HFFc6 (cell line): ENCODE data around the gene ABCC5. TPM values are rescaled to one million over a fixed set of nuclear protein-coding genes. Genes with fewer than 3 reads are reported as not detected.

ENCODE experiments used
- DNase-seq: peaks from one replicate; pipeline ENCODE4 v3.0.0-alpha.2; 2018
- H3K27ac Mint-ChIP-seq: 2 replicates; pipeline ENCODE4 v1.8.0; 2020; ENCODE audit warnings: mild to moderate bottlenecking, mixed read lengths
- H3K27me3 Mint-ChIP-seq: 2 replicates; pipeline ENCODE4 v1.8.0; 2021; ENCODE audit warnings: mild to moderate bottlenecking, moderate library complexity, mixed read lengths; ENCODE audit not compliant: insufficient read depth
- H3K36me3 Mint-ChIP-seq: 2 replicates; pipeline ENCODE4 v1.8.0; 2021; ENCODE audit warnings: low read depth, mixed read lengths
- H3K4me1 Mint-ChIP-seq: 2 replicates; pipeline ENCODE4 v1.8.0; 2020; ENCODE audit warnings: low read depth, mixed read lengths
- H3K4me3 Mint-ChIP-seq: 2 replicates; pipeline ENCODE4 v1.8.0; 2020; ENCODE audit warnings: mild to moderate bottlenecking, moderate library complexity, mixed read lengths
- H3K9me3 Mint-ChIP-seq: 2 replicates; pipeline ENCODE4 v1.8.0; 2020; ENCODE audit warnings: mild to moderate bottlenecking, mixed read lengths
- CTCF ChIP-seq: fragments of 200-600 bp; sonication (generic); IDR thresholded peaks from 2 replicates; pipeline ENCODE4 v1.5.0; 2021; ENCODE audit warnings: antibody characterized with exemption, mild to moderate bottlenecking
- total RNA-seq, 6 experiments: library from RNA; stranded (reverse); fragmentation: NEBNext Ultra II Directional; extraction: Animal tissue kit (Norgen Biotek cat#: 25700); gene quantifications; 2 replicates in 1 of 6; 3 replicates in 5 of 6; pipeline ENCODE4 v1.2.3, GENCODE V29; 2021

Gene ABCC5
- total RNA-seq, 6 experiments from 2014 or later, result 16.6 to 19.6 (median 17.4) TPM

DNA sequence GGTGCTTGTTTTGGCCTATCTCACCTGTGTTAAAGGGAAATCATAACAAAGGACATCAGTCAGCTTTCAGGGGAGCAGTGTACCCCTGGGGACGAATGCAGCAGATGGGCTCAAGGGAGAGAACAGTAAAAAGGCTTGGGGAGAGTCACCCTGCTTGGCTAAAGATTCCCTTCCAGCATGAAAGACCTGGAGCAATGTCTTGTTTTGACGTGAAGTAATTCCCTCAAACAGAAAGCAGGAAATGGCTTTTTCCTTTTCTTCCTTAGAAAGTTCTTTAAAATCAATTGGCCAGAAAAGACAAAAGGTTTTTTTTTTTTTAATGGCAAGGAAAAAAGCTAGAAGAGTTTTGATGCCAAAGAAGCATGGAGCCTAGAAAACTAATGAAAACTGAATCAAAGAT lies 76.5 kb downstream of the ABCC5 start:
- no peak for DNase-seq
- no peaks in the 10 kb centered on the region; the same call in 1 of the 2 replicates for H3K27me3 Mint-ChIP-seq
- H3K4me1 Mint-ChIP-seq, result peaks cover 7% of the 10 kb centered on the region
- no peak for TF ChIP-seq CTCF
- H3K36me3 Mint-ChIP-seq, result peaks cover 44% of the 10 kb centered on the region
- H3K27ac Mint-ChIP-seq, result no peak overlapping the region
- H3K4me3 Mint-ChIP-seq, result no peak overlapping the region
- H3K9me3 Mint-ChIP-seq, result no peaks in the 10 kb centered on the region

DNA sequence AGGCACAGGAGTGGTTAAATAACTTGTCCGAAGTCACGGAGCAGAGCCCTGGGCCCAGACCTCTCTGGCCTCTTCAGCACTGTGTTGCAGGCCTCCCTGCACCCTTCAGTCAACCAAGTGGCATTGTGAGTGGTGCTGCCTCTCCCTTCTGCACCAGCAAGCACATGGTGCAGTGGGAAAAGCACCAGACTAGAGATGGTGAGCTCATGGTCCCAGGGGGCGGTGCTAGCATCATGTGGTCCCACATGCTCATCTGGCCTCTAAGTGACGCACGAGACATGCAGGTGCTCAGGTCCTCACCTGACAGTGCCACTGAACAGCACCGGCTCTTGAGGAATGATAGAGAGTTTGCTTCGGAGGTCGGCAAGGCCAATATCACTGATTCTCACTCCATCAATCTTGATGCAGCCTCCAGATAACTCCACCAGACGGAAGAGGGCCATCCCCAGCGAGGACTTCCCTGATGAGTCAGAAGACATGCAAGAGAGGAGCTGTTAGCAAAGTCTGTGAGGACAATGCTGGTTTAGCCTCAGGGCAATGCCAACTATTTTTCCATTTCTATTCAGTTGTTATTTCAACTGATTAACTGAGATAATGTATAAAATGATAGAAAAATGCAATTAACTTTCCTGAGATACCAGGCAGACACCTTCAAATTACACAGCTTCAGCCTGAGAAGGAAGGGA lies 79.9 kb downstream of the ABCC5 start:
- Mint-ChIP-seq H3K36me3 (peaks cover 33% of the 10 kb centered on the region), H3K27ac (no peak overlapping the region), H3K4me1 (peaks cover 7% of the 10 kb centered on the region), H3K27me3 (no peaks in the 10 kb centered on the region; the same call in 1 of the 2 replicates), H3K9me3 (no peaks in the 10 kb centered on the region), H3K4me3 (no peak overlapping the region)
- TF ChIP-seq CTCF, result no peak
- peak; percentile 23 for DNase-seq

DNA sequence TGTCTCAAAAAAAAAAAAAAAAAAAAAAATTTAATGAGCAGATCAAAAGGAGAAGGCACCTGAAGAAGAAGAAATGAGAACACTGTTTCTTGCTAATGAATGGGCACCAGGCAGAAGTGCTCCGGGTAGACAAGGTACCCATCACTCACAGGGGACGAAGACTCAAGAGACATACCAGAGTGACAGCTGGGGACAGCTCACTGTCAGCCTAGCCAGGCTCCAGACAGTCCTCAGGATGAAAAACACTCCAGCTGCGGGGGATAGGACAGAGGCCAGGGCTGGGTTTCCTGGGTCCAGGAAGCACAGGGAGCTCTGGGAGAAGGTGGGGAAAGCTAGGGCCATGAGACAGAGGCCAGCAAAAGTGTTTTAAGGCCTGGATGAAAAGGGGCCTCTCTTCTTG lies 84.5 kb downstream of the ABCC5 start:
- Mint-ChIP-seq H3K4me3 (no peak overlapping the region), H3K9me3 (no peaks in the 10 kb centered on the region), H3K36me3 (peaks cover 34% of the 10 kb centered on the region), H3K4me1 (peaks cover 13% of the 10 kb centered on the region), H3K27ac (no peak overlapping the region), H3K27me3 (no peaks in the 10 kb centered on the region; the same call in 1 of the 2 replicates)
- TF ChIP-seq CTCF, result no peak
- DNase-seq, result no peak

- Mint-ChIP-seq H3K27ac (no peak overlapping the region), H3K36me3 (peaks cover 26% of the 10 kb centered on the region), H3K9me3 (no peaks in the 10 kb centered on the region), H3K4me3 (no peak overlapping the region), H3K27me3 (no peaks in the 10 kb centered on the region), H3K4me1 (peaks cover 6% of the 10 kb centered on the region)
- no peak for TF ChIP-seq CTCF
- DNase-seq, result no peak
Measured at GRCh38 chr3:183931881-183932280, 85.8 kb downstream of the ABCC5 start.

GRCh38 chr3:183930086-183930485 lies 87.6 kb downstream of the ABCC5 start:
- H3K4me3 Mint-ChIP-seq, result no peak overlapping the region
- no peaks in the 10 kb centered on the region for H3K9me3 Mint-ChIP-seq
- no peak for DNase-seq
- peaks cover 20% of the 10 kb centered on the region for H3K36me3 Mint-ChIP-seq
- H3K4me1 Mint-ChIP-seq, result peaks cover 10% of the 10 kb centered on the region
- H3K27me3 Mint-ChIP-seq, result no peaks in the 10 kb centered on the region
- no peak for TF ChIP-seq CTCF
- H3K27ac Mint-ChIP-seq, result no peak overlapping the region
